Activated naive CD4-positive, alpha-beta T cell treated with anti-CD3 and anti-CD28 coated beads, Interleukin-2, amount 10 ng/mL, durations not matched to agents 7 days and 5 days (primary cell): ENCODE data around the gene THEMIS2.

Experiments used
- CTCF ChIA-PET: fragments of 350-600 bp; sonication (Branson Sonifier 250); formaldehyde crosslinking; loops from one replicate; lab custom pipeline; 2021; ENCODE audit warnings: antibody characterized with exemption; lab: Charles Lee
- DNase-seq: peaks from one replicate; pipeline ENCODE4 v3.0.0-alpha.2; 2020
- H3K27ac Mint-ChIP-seq: one replicate; pipeline ENCODE4 v1.8.0; 2021; ENCODE audit warnings: mild to moderate bottlenecking, moderate library complexity, mixed read lengths
- H3K27me3 Mint-ChIP-seq: one replicate; pipeline ENCODE4 v1.8.0; 2021; ENCODE audit warnings: mild to moderate bottlenecking, mixed read lengths
- H3K36me3 Mint-ChIP-seq: one replicate; pipeline ENCODE4 v1.8.0; 2021; ENCODE audit warnings: mixed read lengths
- H3K4me1 Mint-ChIP-seq: one replicate; pipeline ENCODE4 v1.8.0; 2021; ENCODE audit warnings: mixed read lengths
- H3K4me3 Mint-ChIP-seq: one replicate; pipeline ENCODE4 v1.8.0; 2021; ENCODE audit warnings: mild to moderate bottlenecking, moderate library complexity, mixed read lengths
- H3K9me3 Mint-ChIP-seq: one replicate; pipeline ENCODE4 v1.8.0; 2021; ENCODE audit warnings: mixed read lengths

The THEMIS2 gene

GRCh38 chr1:27885621-27886352, 13.4 kb downstream of the THEMIS2 start:
- H3K4me3 Mint-ChIP-seq: no peak overlapping the region
- H3K4me1 Mint-ChIP-seq: peaks cover 59% of the 10 kb centered on the region
- no peak for DNase-seq
- H3K36me3 Mint-ChIP-seq: peaks cover 67% of the 10 kb centered on the region
- no peaks in the 10 kb centered on the region for H3K27me3 Mint-ChIP-seq
- CTCF ChIA-PET: interaction anchor here (0.6 to 1.1 kb wide), 3 partner anchors 17 to 329 kb away, joined by 3 to 5 read pairs (median 3); partner anchors contain the start of gene IFI6
- H3K27ac Mint-ChIP-seq: peak overlapping the region; percentile 96
- no peaks in the 10 kb centered on the region for H3K9me3 Mint-ChIP-seq

GRCh38 chr1:27886353-27886679, 14.0 kb downstream of the THEMIS2 start:
- Mint-ChIP-seq H3K4me1 (peaks cover 64% of the 10 kb centered on the region), H3K36me3 (peaks cover 70% of the 10 kb centered on the region)
- DNase-seq: no peak

GRCh38 chr1:27886744-27887143, 14.4 kb downstream of the THEMIS2 start:
- Mint-ChIP-seq H3K27ac (peak overlapping the region; percentile 96), H3K4me3 (peak overlapping the region; percentile 55), H3K36me3 (peaks cover 72% of the 10 kb centered on the region), H3K27me3 (no peaks in the 10 kb centered on the region), H3K9me3 (no peaks in the 10 kb centered on the region), H3K4me1 (peaks cover 69% of the 10 kb centered on the region)
- no peak for DNase-seq
- CTCF ChIA-PET: interaction anchor here (0.7 to 1.1 kb wide), 2 partner anchors 16 to 330 kb away, joined by 3 to 5 read pairs; no protein-coding TSS in a partner anchor

More at GRCh38 chr1:27886353-27886679, 14.0 kb downstream of the THEMIS2 start:
- Mint-ChIP-seq H3K9me3 (no peaks in the 10 kb centered on the region), H3K27me3 (no peaks in the 10 kb centered on the region), H3K27ac (peak overlapping the region; percentile 96), H3K4me3 (no peak overlapping the region)
- CTCF ChIA-PET: interaction anchor here (0.6 to 1.1 kb wide), 3 partner anchors 17 to 330 kb away, joined by 3 to 5 read pairs (median 3); partner anchors contain the start of gene IFI6

- no peaks in the 10 kb centered on the region for H3K27me3 Mint-ChIP-seq
- CTCF ChIA-PET: no interaction called here
- H3K9me3 Mint-ChIP-seq: no peaks in the 10 kb centered on the region
- DNase-seq: peak; percentile 73
- peak overlapping the region; percentile 55 for H3K4me3 Mint-ChIP-seq
- peak overlapping the region; percentile 96 for H3K27ac Mint-ChIP-seq
- H3K36me3 Mint-ChIP-seq: peaks cover 76% of the 10 kb centered on the region
- peaks cover 75% of the 10 kb centered on the region for H3K4me1 Mint-ChIP-seq
Observed at GRCh38 chr1:27887215-27888021, 15.1 kb downstream of the THEMIS2 start.

- H3K4me1 Mint-ChIP-seq: peaks cover 78% of the 10 kb centered on the region
- CTCF ChIA-PET: no interaction called here
- H3K27ac Mint-ChIP-seq: peak overlapping the region; percentile 96
- H3K27me3 Mint-ChIP-seq: no peaks in the 10 kb centered on the region
- no peak overlapping the region for H3K4me3 Mint-ChIP-seq
- DNase-seq: no peak
- H3K9me3 Mint-ChIP-seq: no peaks in the 10 kb centered on the region
- peaks cover 82% of the 10 kb centered on the region for H3K36me3 Mint-ChIP-seq
Observed at GRCh38 chr1:27889506-27889905, 17.2 kb downstream of the THEMIS2 start.

GRCh38 chr1:27891196-27891889, 19.0 kb downstream of the THEMIS2 start:
- Mint-ChIP-seq H3K27me3 (no peaks in the 10 kb centered on the region), H3K9me3 (no peaks in the 10 kb centered on the region), H3K27ac (peak overlapping the region; percentile 92), H3K36me3 (peaks cover 76% of the 10 kb centered on the region), H3K4me1 (peaks cover 67% of the 10 kb centered on the region), H3K4me3 (peak overlapping the region; percentile 13)
- peak; percentile 52 for DNase-seq
- CTCF ChIA-PET: interaction anchor here (1.2 to 2.3 kb wide), 3 partner anchors 27 to 89 kb away, joined by 3 to 5 read pairs (median 4); no protein-coding TSS in a partner anchor

- Mint-ChIP-seq H3K27me3 (no peaks in the 10 kb centered on the region), H3K36me3 (peaks cover 61% of the 10 kb centered on the region), H3K27ac (peak overlapping the region; percentile 69), H3K4me1 (peaks cover 39% of the 10 kb centered on the region), H3K4me3 (no peak overlapping the region), H3K9me3 (no peaks in the 10 kb centered on the region)
- no peak for DNase-seq
- CTCF ChIA-PET: no interaction called here
Observed at GRCh38 chr1:27894521-27894920, 22.2 kb downstream of the THEMIS2 start.

- Mint-ChIP-seq H3K36me3 (peaks cover 43% of the 10 kb centered on the region), H3K9me3 (no peaks in the 10 kb centered on the region), H3K27ac (no peak overlapping the region), H3K27me3 (no peaks in the 10 kb centered on the region), H3K4me3 (no peak overlapping the region), H3K4me1 (peaks cover 8% of the 10 kb centered on the region)
- no peak for DNase-seq
- CTCF ChIA-PET: no interaction called here
Observed at GRCh38 chr1:27906759-27907158, 34.4 kb downstream of the THEMIS2 start.

GRCh38 chr1:27912429-27912828, 40.1 kb downstream of the THEMIS2 start:
- H3K36me3 Mint-ChIP-seq: peaks cover 34% of the 10 kb centered on the region
- no peak for DNase-seq
- H3K27me3 Mint-ChIP-seq: peaks cover 13% of the 10 kb centered on the region
- H3K27ac Mint-ChIP-seq: peak overlapping the region; percentile 75
- CTCF ChIA-PET: no interaction called here
- peaks cover 29% of the 10 kb centered on the region for H3K4me1 Mint-ChIP-seq
- peak overlapping the region; percentile 100 for H3K4me3 Mint-ChIP-seq
- H3K9me3 Mint-ChIP-seq: peaks cover 6% of the 10 kb centered on the region

GRCh38 chr1:27915082-27915575, 42.8 kb downstream of the THEMIS2 start:
- CTCF ChIA-PET: no interaction called here
- peak overlapping the region; percentile 96 for H3K27ac Mint-ChIP-seq
- peaks cover 6% of the 10 kb centered on the region for H3K9me3 Mint-ChIP-seq
- H3K27me3 Mint-ChIP-seq: peaks cover 30% of the 10 kb centered on the region
- peaks cover 19% of the 10 kb centered on the region for H3K36me3 Mint-ChIP-seq
- peaks cover 29% of the 10 kb centered on the region for H3K4me1 Mint-ChIP-seq
- no peak for DNase-seq
- H3K4me3 Mint-ChIP-seq: peak overlapping the region; percentile 100

GRCh38 chr1:27922272-27922671, 49.9 kb downstream of the THEMIS2 start:
- peaks cover 24% of the 10 kb centered on the region for H3K27me3 Mint-ChIP-seq
- no peak overlapping the region for H3K4me3 Mint-ChIP-seq
- no peak for DNase-seq
- H3K9me3 Mint-ChIP-seq: no peaks in the 10 kb centered on the region
- H3K36me3 Mint-ChIP-seq: no peaks in the 10 kb centered on the region
- CTCF ChIA-PET: no interaction called here
- H3K4me1 Mint-ChIP-seq: no peaks in the 10 kb centered on the region
- H3K27ac Mint-ChIP-seq: no peak overlapping the region

GRCh38 chr1:27928216-27928954, 56.0 kb downstream of the THEMIS2 start:
- H3K9me3 Mint-ChIP-seq: no peaks in the 10 kb centered on the region
- H3K4me1 Mint-ChIP-seq: peaks cover 28% of the 10 kb centered on the region
- H3K36me3 Mint-ChIP-seq: no peaks in the 10 kb centered on the region
- H3K27ac Mint-ChIP-seq: no peak overlapping the region
- H3K27me3 Mint-ChIP-seq: peaks cover 13% of the 10 kb centered on the region
- H3K4me3 Mint-ChIP-seq: no peak overlapping the region
- CTCF ChIA-PET: interaction anchor here (0.9 to 2.7 kb wide), 3 partner anchors 9 to 48 kb away, joined by 3 to 9 read pairs (median 3); no protein-coding TSS in a partner anchor
- DNase-seq: no peak

- Mint-ChIP-seq H3K27me3 (peaks cover 37% of the 10 kb centered on the region), H3K9me3 (no peaks in the 10 kb centered on the region), H3K36me3 (no peaks in the 10 kb centered on the region), H3K4me3 (no peak overlapping the region), H3K27ac (peak overlapping the region; percentile 65), H3K4me1 (peaks cover 45% of the 10 kb centered on the region)
- CTCF ChIA-PET: interaction anchor here (1.9 kb wide), 1 partner anchor 9 kb away, joined by 6 read pairs; no protein-coding TSS in a partner anchor
- DNase-seq: peak; percentile 31
Observed at GRCh38 chr1:27931184-27931583, 58.8 kb downstream of the THEMIS2 start.
